OCI-LY7 (cell line): ENCODE measurements around the gene BCAT1. TPM values are rescaled to one million over a fixed set of nuclear protein-coding genes. Genes with fewer than 3 reads are reported as not detected.

Source experiments
- BruUV-seq: library from RNA; stranded (reverse); fragments of 400-500 nt; replicated peaks from 2 replicates; lab custom pipeline; 2021; lab: Mats Ljungman, UMichigan
- CTCF ChIA-PET: fragments of 300-600 bp; sonication (Branson Sonifier 250); formaldehyde crosslinking; loops from one replicate; lab custom pipeline; 2022; ENCODE audit warnings: antibody characterized with exemption; ENCODE audit not compliant: unreplicated experiment; lab: Charles Lee
- POLR2A ChIA-PET: fragments of 300-600 bp; sonication (Branson Sonifier 250); formaldehyde crosslinking; loops from one replicate; lab custom pipeline; 2022; ENCODE audit warnings: antibody characterized with exemption; lab: Charles Lee
- DNase-seq: peaks from one replicate; pipeline ENCODE4 v3.0.0-alpha.2; 2015; ENCODE audit warnings: low spot score
- H2AFZ ChIP-seq: fragments of 200-600 bp; sonication (generic), shearing (Covaris generic); 2 replicates; pipeline ENCODE4 v1.6.1; 2014; ENCODE audit warnings: mild to moderate bottlenecking, antibody characterized with exemption, low read length, moderate library complexity
- H3K27ac ChIP-seq: fragments of 200-600 bp; sonication (generic); 2 replicates; pipeline ENCODE4 v1.5.1; 2014; ENCODE audit warnings: mixed run types, low read depth, mild to moderate bottlenecking, moderate library complexity, low read length, inconsistent platforms; ENCODE audit not compliant: poor library complexity, severe bottlenecking
- H3K36me3 ChIP-seq: fragments of 200-600 bp; sonication (generic); 2 replicates; pipeline ENCODE4 v1.6.1; 2014; ENCODE audit warnings: mild to moderate bottlenecking, antibody characterized with exemption, low read length, moderate library complexity, mixed read lengths; ENCODE audit not compliant: insufficient read depth
- H3K4me1 ChIP-seq: fragments of 200-600 bp; sonication (generic); 2 replicates; pipeline ENCODE4 v1.5.1; 2014; ENCODE audit warnings: mild to moderate bottlenecking, low read length; ENCODE audit not compliant: insufficient read depth, poor library complexity, severe bottlenecking
- H3K4me2 ChIP-seq: fragments of 200-600 bp; sonication (generic); 2 replicates; pipeline ENCODE4 v1.6.1; 2014; ENCODE audit warnings: mild to moderate bottlenecking, low read length
- H3K4me3 ChIP-seq: fragments of 200-600 bp; sonication (generic); 2 replicates; pipeline ENCODE4 v1.5.1; 2014; ENCODE audit warnings: mild to moderate bottlenecking, low read depth, low read length; ENCODE audit not compliant: poor library complexity, severe bottlenecking
- H3K79me2 ChIP-seq: fragments of 200-600 bp; sonication (generic); 2 replicates; pipeline ENCODE4 v1.6.1; 2016; ENCODE audit warnings: low read depth, mild to moderate bottlenecking, low read length, moderate library complexity, mixed read lengths; ENCODE audit not compliant: insufficient read depth
- H3K9me2 ChIP-seq: fragments of 200-600 bp; sonication (generic); 2 replicates; pipeline ENCODE4 v1.6.1; 2016; ENCODE audit warnings: mild to moderate bottlenecking, low read length, mixed read lengths; ENCODE audit not compliant: insufficient read depth
- H3K9me3 ChIP-seq: fragments of 200-600 bp; sonication (generic); 2 replicates; pipeline ENCODE4 v1.6.1; 2014; ENCODE audit warnings: mild to moderate bottlenecking, mixed run types, low read length, mixed read lengths
- H4K20me1 ChIP-seq: fragments of 200-600 bp; sonication (generic); 2 replicates; pipeline ENCODE4 v1.6.1; 2014; ENCODE audit warnings: mild to moderate bottlenecking, antibody characterized with exemption, low read length, moderate library complexity, mixed read lengths; ENCODE audit not compliant: insufficient read depth
- EZH2phosphoT487 ChIP-seq: fragments of 200-600 bp; sonication (generic); IDR thresholded peaks from 2 replicates; pipeline ENCODE4 v1.6.1; 2018; ENCODE audit warnings: low read depth, borderline replicate concordance, mild to moderate bottlenecking, mixed run types, antibody characterized with exemption, low read length, moderate library complexity, mixed read lengths
- intact Hi-C: fragments of 100-400 bp; cut with micrococcal nuclease; formaldehyde crosslinking; loops from one replicate; pipeline ENCODE4 v1.10.0; 2022; ENCODE audit not compliant: unreplicated experiment
- total RNA-seq, 2 experiments: library from RNA; depleted of rRNA in 1 of 2; stranded (reverse); fragments of >200 nt in 1 of 2; shearing (Covaris generic) in 1 of 2; gene quantifications; 2 replicates each; pipeline ENCODE4 v1.2.3, GENCODE V29; 2014 to 2022
- TF ChIP-seq, protein P1 (sequence below): fragments of 200-600 bp; sonication (generic); conservative IDR thresholded peaks from 2 replicates; pipeline ENCODE4 v1.5.1; 2014; ENCODE audit warnings: mild to moderate bottlenecking, antibody characterized with exemption, low read length, moderate library complexity, mixed read lengths

Gene BCAT1
- total RNA-seq, 2 experiments from 2014 or later: 121 to 207 TPM

DNA sequence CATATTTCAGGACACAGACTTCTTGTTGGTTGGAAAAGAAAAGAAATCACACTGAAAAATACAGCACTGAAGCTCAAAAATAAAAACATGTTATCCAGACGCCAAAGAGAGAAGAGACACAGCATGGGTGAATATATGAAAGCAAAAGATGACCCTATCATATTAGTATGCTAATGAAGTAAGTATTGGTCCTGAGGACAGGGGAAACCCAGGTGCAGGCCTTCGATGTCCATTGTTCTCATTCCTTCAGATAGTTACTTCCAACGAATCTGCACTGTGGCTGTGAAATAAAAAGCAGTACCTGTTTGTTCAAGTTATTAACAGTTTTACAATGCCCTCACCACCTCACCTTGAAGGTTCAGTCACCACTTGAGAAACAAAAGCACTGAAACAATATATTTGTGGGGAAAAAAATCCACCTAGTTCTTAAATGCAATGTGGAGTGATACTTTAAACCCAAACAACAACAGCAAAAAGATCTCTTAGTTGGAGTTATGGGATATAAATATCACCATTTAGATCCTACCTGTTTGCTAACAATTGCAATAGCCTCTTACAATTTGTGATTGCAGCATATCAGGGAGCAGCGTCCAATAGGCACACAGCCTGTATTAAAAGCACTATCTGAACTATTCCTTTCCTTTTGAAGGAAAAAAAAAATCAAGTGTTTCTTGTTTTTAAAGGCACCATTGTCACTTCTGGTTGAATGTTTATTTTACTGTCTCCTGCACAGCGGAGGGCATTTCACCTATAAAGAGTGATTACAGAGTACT is 188.1 kb downstream of the BCAT1 start:
- TF ChIP-seq, protein P1, sequence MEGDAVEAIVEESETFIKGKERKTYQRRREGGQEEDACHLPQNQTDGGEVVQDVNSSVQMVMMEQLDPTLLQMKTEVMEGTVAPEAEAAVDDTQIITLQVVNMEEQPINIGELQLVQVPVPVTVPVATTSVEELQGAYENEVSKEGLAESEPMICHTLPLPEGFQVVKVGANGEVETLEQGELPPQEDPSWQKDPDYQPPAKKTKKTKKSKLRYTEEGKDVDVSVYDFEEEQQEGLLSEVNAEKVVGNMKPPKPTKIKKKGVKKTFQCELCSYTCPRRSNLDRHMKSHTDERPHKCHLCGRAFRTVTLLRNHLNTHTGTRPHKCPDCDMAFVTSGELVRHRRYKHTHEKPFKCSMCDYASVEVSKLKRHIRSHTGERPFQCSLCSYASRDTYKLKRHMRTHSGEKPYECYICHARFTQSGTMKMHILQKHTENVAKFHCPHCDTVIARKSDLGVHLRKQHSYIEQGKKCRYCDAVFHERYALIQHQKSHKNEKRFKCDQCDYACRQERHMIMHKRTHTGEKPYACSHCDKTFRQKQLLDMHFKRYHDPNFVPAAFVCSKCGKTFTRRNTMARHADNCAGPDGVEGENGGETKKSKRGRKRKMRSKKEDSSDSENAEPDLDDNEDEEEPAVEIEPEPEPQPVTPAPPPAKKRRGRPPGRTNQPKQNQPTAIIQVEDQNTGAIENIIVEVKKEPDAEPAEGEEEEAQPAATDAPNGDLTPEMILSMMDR: no peak
- no peak for TF ChIP-seq EZH2phosphoT487
- Histone ChIP-seq H4K20me1 (no peaks in the 10 kb centered on the region), H3K4me2 (no peak overlapping the region), H2AFZ (no peak overlapping the region), H3K4me3 (no peak overlapping the region), H3K36me3 (no peaks in the 10 kb centered on the region), H3K27ac (no peak overlapping the region), H3K79me2 (no peaks in the 10 kb centered on the region), H3K9me2 (no peaks in the 10 kb centered on the region), H3K9me3 (no peaks in the 10 kb centered on the region), H3K4me1 (no peaks in the 10 kb centered on the region)
- DNase-seq: no peak
- CTCF ChIA-PET: no interaction called here
- POLR2A ChIA-PET: interaction anchor here (0.6 kb wide), 1 partner anchor 45 kb away, joined by 3 read pairs; no protein-coding TSS in a partner anchor
- BruUV-seq: no TSS peak
- intact Hi-C loops: no loop called here

DNA sequence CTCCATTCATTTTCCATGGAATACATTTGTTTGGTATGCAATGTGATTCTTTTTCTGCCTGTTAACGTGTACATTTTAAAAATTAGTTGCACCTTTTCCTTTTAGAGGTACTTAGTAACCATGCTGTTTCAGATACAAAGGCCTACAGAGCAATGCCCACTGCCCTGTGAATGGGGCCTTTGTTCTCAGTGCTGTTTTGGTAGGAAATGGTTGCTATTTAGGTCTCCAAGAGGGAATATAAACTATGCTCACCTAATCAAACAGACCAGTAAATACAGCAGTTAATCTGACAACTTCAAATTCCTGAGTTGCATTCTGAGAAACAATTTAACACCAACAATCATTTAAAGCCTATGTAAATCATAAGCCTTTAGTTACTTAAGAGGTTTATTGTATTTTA is 188.7 kb downstream of the BCAT1 start:
- Histone ChIP-seq H3K79me2 (no peaks in the 10 kb centered on the region), H3K4me3 (no peak overlapping the region), H3K27ac (no peak overlapping the region), H3K4me1 (no peaks in the 10 kb centered on the region), H3K9me3 (no peaks in the 10 kb centered on the region), H4K20me1 (no peaks in the 10 kb centered on the region), H2AFZ (no peak overlapping the region), H3K36me3 (no peaks in the 10 kb centered on the region), H3K4me2 (no peak overlapping the region), H3K9me2 (no peaks in the 10 kb centered on the region)
- TF ChIP-seq, protein P1: no peak
- TF ChIP-seq EZH2phosphoT487: no peak
- intact Hi-C loops: no loop called here
- no peak for DNase-seq
- no TSS peak for BruUV-seq
- ChIA-PET CTCF (no interaction called here), POLR2A (interaction anchor here (0.6 kb wide), 1 partner anchor 44 kb away, joined by 3 read pairs; no protein-coding TSS in a partner anchor)

Other genes starting within 250 kb of the BCAT1 start
- not detected in 2 replicates for gene DNAI7, start 246.1 kb upstream of the BCAT1 start, total RNA-seq (2014; rRNA removed; shearing (Covaris generic))
- gene DNAI7, start 246.1 kb upstream of the BCAT1 start, total RNA-seq (2022): not detected in 2 replicates
- 2.8 and 8.5 TPM in 2 replicates for gene ETFRF1, start 246.1 kb upstream of the BCAT1 start, total RNA-seq (2014; rRNA removed; shearing (Covaris generic))
- gene ETFRF1, start 246.1 kb upstream of the BCAT1 start, total RNA-seq (2022): 11.4 and 13.0 TPM in 2 replicates